ENCODE measurements around the gene DAPP1. TPM values are rescaled to one million over a fixed set of nuclear protein-coding genes. Genes with fewer than 3 reads are reported as not detected.

DAPP1 gene
- total and polyA plus RNA-seq, 2 of the 8 experiments (the other 6 are each of a cell fraction or from before 2014, with no cell fraction given): not detected

- TF ChIP-seq CHD7 (IDR thresholded peaks at IDR 0.05; ENCODE audit: insufficient replicate concordance, low read length) (no peak), NANOG (IDR thresholded peaks at IDR 0.05; ENCODE audit: insufficient read depth, low read depth, low read length, poor library complexity, severe bottlenecking) (no peak), RNF2 (IDR thresholded peaks at IDR 0.05; ENCODE audit: borderline replicate concordance, low read depth, low read length, missing control alignments, poor library complexity, severe bottlenecking) (no peak), SIN3A (conservative IDR thresholded peaks at IDR 0.05 in 1 of 2, IDR thresholded peaks at IDR 0.05 in 1 of 2; ENCODE audit: low read depth in 1 of 2, low read length in 2 of 2) (no peak), KDM1A (IDR thresholded peaks at IDR 0.05; ENCODE audit: borderline replicate concordance, low read length) (no peak), ATF2 (IDR thresholded peaks at IDR 0.05; ENCODE audit: low read length) (no peak), CREB1 (IDR thresholded peaks at IDR 0.05) (no peak), RFX5 (IDR thresholded peaks at IDR 0.05; ENCODE audit: borderline replicate concordance, low read depth, low read length) (no peak), BACH1 (IDR thresholded peaks at IDR 0.05; ENCODE audit: low read length) (no peak)
Measured at GRCh38 chr4:99915449-99915848, 98.8 kb downstream of the DAPP1 start (continued).

Measured in H1 (cell line).